Measurements from ENCODE around the gene STARD10.

Gene STARD10

DNA sequence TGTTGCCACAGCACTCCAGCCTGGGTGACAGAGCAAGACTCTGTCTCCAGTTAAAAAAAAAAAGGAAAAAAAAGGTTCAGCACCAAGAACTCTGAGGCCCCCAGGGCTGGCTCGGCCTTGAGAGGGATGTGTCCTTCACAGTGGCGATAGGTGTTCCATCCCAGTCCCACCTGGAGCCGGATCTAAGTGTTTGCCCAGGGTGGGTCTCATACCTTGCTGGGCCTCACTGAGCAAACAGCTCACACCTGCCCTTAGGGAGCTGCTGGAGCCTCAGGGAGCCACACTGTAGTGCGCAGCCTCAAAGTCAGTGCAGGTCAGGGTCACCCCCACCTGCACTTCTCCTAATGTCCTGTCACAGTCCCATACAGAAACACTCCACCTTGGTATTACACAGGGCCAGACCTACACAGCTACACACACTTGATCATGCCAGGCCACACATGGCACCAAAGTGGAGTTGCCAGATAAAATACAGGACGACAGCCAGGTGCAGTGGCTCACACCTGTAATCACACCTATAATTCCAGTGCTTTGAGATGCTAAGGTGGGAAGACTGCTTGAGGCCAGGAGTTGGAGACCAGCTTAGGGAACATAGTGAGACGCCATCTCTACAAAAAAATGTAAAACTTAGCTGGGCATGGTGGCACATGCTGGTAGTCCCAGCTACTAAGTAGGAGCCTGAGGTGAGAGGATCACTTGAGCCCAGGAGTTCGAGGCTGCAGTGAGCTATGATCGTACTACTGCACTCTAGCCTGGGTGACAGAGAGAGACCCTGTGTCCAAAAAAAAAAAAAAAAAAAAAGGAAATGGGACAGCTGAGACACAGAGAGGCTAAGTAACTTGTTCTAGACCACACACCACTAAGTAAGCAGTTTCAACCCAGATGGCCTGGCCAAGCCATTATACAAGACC is 7.3 kb downstream of the STARD10 start:
- in situ Hi-C loops (cut with HindIII; ENCODE audit: low pct_ligation_motif_present, low pct_unique_long_range_greater_than_20kb, low sequenced_read_pairs) = no loop called here
- no peak for DNase-seq

DNA sequence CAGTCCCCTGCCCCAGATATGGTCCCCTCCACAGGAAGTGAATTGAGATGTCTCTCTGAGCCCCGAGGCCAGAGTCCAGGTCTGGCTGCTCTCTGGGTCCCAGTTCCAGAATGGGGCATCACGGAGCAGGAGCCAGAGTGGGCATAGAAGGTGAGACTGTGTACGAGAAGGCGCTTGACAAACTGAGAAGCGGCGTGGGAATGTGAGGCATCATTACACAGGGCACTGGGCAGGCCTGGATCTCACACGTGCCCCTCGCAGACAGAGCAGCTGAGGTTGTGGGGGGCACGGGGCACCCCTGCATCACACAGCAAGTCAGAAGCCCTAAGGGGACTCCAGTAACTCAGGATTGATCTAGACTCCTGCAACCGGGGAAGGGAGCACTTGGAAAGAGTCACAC is 9.2 kb downstream of the STARD10 start:
- in situ Hi-C loops (cut with HindIII; ENCODE audit: low pct_ligation_motif_present, low pct_unique_long_range_greater_than_20kb, low sequenced_read_pairs) = no loop called here
- no peak for DNase-seq

DNA sequence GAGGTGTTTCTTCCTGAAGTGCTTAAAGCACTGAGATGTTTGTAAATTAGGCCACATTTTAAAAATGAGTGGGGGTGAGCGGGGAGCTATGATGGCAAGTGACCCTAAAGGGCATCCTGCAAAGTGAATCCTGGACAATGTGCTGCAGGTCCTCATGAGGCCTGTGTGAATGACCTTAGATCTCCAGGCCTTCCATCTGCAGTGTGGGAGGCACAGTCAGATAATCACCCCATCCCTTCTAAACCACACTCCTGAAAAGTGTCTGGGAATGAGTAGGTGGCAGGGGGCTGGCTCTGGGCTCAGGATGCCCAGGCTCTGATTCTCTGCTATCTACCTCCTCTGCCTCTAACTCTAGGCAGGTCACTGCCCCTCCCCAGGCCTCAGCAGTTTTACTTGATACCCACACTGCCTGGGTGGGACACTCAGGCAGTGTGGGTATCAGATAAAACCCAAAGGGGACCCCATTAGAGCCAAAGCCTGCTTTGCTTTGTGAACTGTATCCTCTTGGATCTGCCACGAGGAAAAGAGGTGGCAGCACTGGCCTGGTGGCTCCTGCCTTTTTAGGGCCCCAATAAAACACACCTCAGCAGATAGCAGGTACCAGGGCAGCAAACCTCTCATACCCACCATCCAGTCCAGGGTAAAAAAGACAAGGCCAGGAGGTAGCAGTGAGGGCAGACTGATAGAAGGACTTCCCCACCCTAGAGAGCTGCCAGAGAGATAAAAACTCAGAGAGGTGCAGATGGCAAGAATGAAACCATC is 10.5 kb downstream of the STARD10 start:
- in situ Hi-C loops (cut with HindIII; ENCODE audit: low pct_ligation_motif_present, low pct_unique_long_range_greater_than_20kb, low sequenced_read_pairs) = no loop called here
- no peak for DNase-seq

DNA sequence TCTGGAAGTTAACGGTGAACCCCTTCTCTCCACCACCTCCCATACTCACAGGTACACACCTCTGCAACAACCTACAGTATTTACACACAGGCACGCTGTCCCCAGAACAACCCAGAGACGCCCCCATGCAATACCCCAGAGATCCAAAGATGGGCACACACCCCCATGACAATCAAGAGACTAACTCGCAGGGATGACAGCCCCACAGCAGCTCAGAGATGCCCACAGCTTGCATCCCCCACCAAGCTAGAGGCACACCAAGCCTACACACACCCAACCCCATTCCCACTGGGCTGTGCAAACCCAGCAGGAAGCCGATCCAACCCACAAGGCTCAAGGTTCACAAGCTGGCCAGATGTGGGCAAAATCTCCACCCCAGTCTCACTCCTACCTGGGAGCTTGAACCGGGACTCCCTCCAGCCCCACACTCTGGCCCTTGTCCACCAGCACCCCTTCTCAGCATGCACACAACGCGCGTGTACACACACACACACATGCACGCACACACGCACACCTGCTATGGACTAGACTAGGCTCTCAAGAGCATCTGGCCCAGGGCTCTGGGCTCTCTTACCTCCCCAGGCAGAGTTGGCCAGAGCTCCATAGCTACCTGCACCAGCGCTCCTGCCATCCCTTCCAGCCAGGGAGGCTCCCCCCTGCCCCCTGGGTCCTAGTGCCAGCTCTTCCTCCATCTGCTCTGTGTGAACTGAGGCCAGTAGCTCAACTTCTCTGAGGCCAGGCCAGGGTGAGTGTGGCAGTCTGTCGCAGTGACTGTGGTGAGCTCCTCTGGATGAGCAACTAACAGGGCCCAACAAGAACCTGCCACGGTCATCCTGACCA is 11.5 kb downstream of the STARD10 start:
- in situ Hi-C loops (cut with HindIII; ENCODE audit: low pct_ligation_motif_present, low pct_unique_long_range_greater_than_20kb, low sequenced_read_pairs) = no loop called here
- no peak for DNase-seq

DNA sequence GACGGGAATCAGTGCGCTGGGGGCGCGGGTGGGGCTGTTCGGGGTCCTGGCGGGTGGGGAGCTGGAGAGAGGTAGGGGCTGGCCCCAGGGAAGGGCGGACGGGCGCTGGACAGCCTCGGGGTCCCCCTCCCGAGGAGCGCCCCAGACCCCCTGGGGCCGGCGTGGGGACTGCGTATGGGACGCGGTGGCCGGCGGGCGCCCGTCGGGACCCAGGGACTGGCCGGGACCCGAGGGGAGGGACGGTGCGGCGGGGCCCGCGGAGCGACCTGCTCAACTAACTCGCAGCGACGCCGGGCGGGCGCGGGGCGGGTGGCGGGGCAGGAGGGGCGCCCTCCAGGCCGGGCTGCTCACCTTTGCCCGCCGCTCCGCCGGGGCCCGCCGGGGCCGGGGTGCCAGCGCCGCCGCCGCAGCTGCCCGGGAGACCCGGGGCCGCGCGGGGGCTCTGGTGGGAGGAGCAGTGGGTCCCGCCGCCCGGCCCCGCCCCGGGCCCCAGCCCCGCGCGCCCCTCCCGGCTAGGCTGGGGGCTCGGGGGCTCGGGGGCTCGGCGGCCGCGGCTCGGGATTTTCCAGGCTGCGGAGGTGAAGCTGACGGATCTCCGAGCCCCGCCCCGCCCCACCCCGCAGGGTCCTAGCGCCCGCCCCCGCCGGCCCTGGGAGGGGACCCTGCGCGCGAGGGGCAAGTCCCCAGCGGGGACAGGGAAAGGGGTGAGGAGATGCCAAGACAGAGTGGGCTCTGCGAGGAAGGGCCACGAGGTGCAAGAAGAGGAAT is 12.3 kb downstream of the STARD10 start:
- in situ Hi-C loops (cut with HindIII; ENCODE audit: low pct_ligation_motif_present, low pct_unique_long_range_greater_than_20kb, low sequenced_read_pairs) = no loop called here
- DNase-seq = no peak

DNA sequence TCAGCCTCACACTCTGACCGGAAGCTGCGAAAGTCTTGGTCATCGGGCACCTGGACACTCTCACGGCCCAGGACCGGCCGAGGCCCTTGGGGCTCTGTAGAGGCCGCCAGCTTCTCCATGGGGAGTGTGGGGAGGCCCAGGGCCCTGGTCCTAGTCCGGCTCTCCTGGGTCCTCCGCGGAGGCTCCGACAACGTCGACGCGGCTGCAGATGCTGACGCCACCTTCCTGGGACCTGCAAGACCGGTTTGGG is 12.9 kb downstream of the STARD10 start:
- no peak for DNase-seq
- in situ Hi-C loops (cut with HindIII; ENCODE audit: low pct_ligation_motif_present, low pct_unique_long_range_greater_than_20kb, low sequenced_read_pairs) = no loop called here

DNA sequence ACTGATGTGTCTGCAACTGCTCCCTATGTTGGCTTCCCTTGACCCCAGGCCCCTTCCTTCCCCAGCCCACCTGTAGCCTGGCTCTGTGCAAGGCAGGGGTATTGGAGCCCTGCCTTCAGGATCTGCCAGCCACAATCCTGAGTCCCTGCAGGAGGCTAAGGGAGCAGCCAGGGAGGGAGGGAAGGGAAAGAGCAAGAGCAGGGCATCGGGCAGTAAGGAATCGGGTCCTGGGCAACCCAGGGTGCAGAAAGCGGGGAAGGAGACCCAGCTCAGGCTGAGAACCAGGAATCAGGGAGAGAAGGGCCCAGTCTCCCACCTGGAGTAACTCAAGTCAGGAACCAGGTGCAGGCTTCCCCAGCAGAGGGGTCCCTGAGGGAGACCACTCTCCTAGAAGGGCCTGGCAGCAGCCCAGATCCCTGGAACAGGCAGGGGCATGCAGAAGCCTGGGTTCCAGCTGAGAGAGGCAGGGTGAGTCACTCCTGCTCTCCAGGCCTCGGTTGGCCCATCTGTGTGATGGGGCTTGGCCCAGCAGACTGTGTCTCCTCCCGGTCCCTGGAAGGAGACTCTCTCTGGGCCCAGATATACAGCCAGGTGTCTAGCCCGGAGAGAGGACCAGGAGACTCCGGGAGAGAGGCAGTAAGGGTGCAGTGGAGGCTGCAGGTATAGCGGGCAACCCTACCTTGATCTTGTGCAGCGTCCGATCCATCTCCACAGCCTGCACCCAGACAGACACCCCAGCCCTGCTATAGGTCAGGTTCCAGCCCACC is 13.4 kb downstream of the STARD10 start:
- in situ Hi-C loops (cut with HindIII; ENCODE audit: low pct_ligation_motif_present, low pct_unique_long_range_greater_than_20kb, low sequenced_read_pairs) = no loop called here

DNA sequence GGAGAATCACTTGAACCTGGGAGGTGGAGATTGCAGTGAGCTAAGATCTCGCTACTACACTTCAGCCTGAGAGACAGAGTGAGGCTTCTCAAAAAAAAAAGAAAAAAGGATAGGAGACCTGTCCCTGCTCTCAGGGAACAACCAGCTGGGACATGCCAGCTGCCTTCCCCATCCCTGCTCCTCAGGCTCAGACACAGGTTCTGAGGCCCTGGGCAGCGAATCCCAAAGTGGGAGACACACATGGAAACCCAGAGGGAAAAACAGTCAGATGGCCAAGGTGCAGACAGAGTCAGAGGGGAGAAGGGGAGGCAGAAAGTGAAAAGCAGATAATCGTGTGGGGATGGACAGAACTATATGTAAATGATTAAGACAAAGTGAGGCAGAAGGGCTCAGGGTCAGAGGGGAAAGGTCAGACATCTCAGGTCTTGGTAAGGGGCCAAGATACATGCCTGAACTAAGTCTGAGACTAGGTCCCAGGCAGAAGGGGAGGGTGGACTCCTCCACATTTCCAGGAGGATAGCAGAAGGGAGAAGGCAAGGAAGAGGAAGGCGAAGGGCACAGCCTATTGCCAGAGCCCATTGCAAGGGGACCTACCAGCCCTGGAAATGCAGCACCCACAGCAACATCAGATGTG is 14.2 kb downstream of the STARD10 start:
- in situ Hi-C loops (cut with HindIII; ENCODE audit: low pct_ligation_motif_present, low pct_unique_long_range_greater_than_20kb, low sequenced_read_pairs) = no loop called here
- no peak for DNase-seq

More for the DNA sequence above, 13.4 kb downstream of the STARD10 start:
- no peak for DNase-seq

DNA sequence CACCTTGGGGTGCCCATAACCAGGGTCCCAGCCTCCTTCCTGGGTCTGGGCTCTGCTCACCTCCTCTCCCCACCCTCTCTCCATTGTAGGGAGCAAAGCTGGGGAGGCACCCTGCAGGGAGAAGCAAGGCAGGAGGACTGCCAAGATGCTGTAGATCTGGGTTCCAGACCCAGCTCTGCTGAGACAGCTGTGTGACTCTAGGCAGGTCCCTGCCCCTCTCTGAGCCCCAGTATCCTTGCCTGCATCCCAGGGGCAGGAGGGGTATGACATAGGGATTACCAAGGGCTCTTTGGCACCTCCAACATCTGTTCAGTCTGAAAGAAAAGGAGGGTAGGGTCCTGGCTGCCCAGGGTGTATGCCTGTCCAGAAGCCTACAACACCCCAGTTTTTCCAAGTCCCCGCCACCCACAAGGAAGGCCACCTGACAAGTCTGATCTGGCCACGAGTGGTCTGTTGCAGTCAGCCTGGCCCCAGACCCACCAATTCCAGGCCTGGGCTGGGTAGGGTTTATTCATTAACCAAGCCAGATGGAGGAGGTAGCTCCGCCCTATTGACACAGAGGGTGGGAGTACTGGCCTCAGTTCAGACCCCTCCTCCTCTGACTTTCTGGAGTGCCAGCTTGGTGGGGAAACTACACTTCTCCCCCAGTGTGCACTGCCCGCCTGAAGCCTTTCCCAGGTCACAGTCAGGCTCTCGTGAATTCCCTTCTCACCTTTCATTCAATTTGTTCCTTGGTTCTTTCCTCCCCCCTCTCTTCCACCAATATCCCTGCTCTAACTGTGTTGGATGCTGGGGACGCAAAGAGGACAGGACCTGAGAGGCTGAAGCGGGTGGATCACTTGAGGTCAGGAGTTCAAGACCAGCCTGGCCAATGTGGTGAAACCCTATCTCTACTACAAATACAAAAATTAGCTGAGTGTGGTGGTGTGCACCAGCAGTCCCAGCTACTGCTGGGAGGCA is 15.0 kb downstream of the STARD10 start:
- DNase-seq = no peak
- in situ Hi-C loops (cut with HindIII; ENCODE audit: low pct_ligation_motif_present, low pct_unique_long_range_greater_than_20kb, low sequenced_read_pairs) = no loop called here

DNA sequence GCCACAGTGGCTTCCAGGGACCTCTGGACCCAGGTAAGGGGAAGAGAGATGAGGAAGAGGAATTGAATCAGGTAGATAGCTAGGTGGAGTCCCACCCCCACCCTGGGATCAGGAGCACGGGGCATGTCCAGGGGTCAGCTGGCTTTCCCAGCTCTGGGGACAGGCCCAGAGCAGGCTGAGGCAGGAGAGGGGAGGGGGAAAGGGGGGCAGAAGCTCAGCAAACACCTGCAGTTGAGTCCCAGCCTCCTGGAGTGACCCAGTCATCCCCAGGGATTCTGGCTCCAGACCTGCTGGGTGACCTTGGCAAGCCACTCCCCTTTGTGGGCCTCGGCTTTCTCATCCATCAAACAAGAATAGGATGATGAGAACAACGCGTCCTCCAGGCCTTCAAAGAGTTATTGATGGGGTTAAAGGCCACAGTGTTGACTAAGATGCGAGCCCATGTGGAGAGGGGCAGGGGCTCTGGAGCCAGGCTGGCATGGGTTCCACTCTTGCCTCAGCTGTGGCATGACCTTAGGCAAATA is 16.0 kb downstream of the STARD10 start:
- in situ Hi-C loops (cut with HindIII; ENCODE audit: low pct_ligation_motif_present, low pct_unique_long_range_greater_than_20kb, low sequenced_read_pairs) = no loop called here
- no peak for DNase-seq

DNA sequence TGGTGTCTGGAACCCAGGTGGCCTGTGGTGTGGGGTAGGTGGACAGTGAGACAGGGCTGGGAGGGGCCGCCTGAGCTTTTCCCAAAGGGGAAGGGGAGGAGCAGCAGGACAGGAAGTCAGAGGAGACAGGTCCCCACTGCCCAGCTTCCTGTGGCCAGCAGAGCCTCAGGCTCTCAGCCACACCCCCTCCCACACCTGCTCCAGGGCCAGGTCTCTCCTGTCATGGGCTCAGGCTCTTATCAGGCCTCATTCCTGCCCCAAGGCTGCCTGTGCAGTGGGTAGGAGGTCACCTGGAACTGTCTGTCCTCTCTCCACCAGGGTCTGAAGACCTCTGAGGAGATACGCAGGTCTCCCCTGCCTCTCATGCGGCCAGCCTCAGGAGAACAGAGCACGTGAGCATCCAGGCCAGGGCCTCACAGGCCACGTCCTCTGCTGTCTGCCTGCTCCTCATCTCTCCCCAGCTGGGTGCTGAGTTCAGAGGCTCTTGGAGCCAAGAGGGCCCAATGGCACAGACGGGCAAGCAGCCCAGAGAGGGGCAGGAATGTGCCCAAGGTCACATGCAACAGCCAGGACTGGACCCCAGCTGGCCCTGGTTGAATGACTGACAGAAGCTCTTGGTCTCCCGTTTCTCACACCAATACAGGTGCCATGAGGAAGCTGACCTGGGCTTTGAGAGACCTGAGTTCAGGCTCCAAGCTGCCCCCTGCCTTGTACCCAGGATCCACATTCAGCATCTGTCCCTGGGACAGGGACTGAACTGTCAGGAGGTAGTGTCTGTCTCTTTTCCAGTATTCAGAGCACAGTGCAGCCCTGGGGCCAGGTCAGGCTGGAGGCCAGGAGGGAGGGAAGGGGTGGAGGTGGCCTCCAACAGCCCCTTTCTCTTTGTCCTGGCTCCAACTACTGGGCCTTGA is 16.7 kb downstream of the STARD10 start:
- DNase-seq = no peak

DNA sequence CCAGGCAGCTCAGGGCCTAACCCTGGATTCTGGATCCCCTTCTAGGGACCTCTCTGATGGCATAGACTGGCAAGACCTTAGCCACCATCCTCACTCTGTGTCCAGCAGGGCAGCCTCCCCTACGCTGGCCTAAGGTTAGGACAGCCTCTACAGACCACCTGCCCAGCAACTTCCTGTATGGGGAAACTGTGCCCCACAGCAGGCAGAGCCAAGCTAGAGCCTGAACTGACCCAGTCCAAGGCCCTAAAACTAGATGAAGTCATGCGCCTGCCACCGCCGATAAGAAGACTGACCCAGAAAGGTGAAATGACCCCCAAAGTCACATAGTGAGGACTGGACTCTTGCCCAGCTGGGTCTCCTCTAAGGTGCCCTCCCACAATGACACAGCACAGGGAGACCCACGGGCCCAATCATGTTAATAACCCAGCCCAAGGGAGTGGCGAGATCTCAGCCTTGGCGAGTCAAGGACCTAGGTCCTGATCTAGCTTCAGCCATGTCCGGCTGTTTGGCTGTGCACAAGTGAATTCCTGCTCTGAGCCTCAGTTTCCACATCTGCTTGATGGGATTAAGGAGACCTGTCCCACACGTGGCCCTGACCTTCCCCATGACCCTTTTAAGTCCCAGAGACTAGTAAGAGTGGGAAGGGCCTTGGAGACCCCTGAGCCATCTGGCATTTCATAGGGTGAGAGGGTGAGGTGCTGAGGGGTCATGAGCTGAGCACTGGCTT is 17.6 kb downstream of the STARD10 start:
- DNase-seq = no peak
- in situ Hi-C loops (cut with HindIII; ENCODE audit: low pct_ligation_motif_present, low pct_unique_long_range_greater_than_20kb, low sequenced_read_pairs) = no loop called here

More for the DNA sequence above, 16.7 kb downstream of the STARD10 start:
- in situ Hi-C loops (cut with HindIII; ENCODE audit: low pct_ligation_motif_present, low pct_unique_long_range_greater_than_20kb, low sequenced_read_pairs) = no loop called here

DNA sequence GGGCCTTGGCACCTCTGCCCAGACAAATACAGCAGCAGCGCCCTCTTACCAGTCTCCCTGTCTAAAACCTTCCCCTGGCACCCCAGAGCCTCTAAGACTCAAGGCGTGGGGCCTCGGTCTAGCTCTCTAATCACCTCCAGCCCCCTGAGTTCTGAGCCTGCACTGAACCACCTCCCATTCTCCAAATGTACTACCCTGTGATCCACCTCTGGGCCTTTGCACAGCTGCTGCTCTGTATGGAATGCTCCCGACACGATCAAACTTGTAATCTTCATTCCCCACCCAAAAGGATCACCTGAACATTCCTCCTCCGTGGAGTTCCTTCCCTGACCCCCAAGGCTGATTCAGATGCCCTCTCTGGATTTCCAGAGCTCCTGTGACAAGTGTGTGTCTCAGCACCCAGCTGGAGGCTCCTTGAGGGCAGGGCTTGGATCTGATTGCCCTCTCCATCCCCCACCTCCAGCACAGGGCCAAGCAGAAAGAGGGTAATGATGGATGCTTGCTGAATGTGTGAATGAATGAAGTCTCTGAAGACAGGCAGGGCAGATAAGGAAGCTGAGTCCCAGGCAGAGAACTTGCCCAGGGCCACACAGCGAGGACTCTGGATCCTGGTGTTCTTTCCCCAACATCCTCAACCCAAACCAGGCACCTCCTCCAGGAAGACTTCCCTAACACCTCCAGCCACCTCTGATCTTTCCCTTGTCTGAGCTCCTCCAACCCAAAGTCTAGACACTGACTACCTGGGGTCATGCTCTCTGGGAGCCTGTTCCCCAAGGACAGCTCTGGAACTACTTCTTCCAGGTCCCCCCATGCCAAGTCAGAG is 18.3 kb downstream of the STARD10 start:
- DNase-seq = no peak
- in situ Hi-C loops (cut with HindIII; ENCODE audit: low pct_ligation_motif_present, low pct_unique_long_range_greater_than_20kb, low sequenced_read_pairs) = no loop called here

DNA sequence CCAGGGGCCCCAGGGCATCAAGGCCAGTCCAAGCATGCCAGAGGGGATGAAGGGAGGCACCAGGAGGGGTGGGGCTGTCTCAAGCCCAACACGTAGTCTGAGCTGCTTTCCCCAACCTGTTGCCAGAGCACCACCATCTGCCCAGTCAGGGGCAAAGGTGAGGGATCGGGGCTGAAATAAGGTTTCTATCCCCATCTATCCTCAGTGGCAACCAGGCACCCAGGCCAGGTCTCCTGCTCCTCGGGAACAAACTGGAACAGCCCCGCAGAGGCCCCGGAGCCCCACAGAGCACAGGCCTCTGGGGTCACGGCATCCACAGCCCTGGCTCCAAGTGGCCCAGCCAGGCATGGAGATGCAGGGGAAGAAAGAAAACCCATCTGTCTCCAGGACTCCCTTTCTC is 19.3 kb downstream of the STARD10 start:
- DNase-seq = no peak
- in situ Hi-C loops (cut with HindIII; ENCODE audit: low pct_ligation_motif_present, low pct_unique_long_range_greater_than_20kb, low sequenced_read_pairs) = no loop called here

Data from ACHN (cell line).